HG02588 (cell line): Measurements from ENCODE around the gene CCL4.

ENCODE experiments used
- ATAC-seq: cut with Tn5 transposase; IDR thresholded peaks from one replicate; pipeline ENCODE4 v1.9.1; 2021; ENCODE audit warnings: mild to moderate bottlenecking, moderate library complexity; ENCODE audit not compliant: unreplicated experiment

Gene CCL4

DNA sequence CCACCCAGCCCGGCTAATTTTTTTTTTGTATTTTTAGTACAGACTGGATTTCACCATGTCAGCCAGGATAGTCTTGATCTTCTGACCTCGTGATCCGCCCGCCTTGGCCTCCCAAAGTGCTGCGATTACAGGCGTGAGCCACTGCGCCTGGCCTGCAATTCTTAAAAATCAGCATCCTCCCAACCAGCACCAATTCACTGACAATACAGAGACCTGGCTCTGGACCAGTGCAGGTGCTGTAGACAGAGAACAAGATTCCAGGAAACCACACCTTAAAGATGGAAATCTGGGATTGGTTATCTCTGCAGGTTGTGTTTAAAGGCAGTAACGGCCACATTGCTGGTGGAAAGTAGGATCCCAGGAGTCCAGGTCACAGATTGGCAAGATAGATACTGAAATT is 39.2 kb downstream of the CCL4 start:
- no peak for ATAC-seq

DNA sequence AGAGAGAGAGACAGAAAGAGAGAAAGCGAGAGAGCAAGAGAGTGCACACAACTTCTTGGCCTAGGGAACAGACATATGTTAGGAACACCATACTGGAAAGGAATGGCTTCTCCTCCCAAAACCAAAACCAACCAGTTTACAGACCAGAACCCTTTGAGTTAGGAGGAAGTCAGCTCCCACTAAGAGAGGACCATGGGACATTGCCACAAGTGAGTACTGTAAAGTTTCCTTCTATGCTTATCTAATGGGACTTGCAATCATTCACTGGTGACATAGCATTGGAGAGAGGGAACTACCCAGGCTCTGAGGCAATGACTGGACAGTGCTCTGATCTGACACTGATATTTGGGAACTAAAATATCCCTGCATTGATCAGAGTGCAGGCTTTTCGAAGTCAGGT is 40.4 kb downstream of the CCL4 start:
- ATAC-seq: no peak

DNA sequence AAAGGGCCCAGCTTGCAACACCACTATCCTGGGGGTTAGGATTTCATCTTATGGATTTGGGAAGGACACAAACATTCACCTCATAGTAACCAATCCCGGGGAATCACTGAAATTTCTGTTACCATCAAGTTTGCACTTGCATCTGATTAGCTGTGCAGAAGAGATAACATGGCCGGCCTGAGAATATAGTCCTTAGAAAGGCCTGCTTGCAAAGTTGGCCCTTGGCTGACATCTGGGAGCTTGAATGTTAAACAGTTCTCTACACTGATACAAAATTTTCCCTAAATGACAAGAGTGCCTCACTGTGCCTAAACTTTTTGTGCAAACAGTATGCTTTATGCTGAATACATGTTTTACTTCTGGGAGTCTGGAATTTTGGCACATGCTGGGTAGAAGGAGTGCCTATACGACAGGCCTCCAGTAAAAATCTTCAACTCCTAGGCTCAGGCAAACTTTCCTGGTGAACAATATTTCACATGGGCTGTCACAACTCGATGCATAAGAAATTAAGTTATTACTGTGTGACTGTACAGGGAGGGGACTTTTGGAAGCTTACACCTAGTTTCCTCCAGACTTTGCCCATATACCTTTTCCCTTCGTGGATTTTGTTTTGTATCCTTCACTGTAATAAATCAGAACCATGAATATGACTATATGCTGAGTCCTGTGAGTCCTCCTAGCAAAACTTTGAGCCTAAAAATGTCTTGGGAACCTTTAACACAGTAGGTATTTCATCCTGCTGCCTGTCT is 41.5 kb downstream of the CCL4 start:
- no peak for ATAC-seq

DNA sequence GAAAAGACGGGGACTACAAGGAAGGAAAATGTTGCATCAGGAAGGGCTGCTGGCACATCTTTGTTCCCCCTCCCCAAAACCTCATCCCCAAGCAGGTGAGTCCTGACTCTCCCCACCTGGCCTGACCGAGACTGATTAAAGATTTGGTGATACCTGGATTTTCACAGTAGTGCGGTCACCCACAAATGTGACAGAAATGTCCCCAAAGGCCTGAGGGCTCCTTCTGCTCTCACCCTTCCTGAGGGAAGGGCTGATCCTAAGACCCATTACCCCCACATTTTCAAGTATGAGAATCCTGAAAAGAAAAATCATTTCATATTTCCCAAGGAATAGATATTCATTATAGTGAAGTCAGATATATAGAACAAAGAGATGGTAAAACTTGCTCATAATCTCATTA is 44.0 kb downstream of the CCL4 start:
- ATAC-seq: no peak

DNA sequence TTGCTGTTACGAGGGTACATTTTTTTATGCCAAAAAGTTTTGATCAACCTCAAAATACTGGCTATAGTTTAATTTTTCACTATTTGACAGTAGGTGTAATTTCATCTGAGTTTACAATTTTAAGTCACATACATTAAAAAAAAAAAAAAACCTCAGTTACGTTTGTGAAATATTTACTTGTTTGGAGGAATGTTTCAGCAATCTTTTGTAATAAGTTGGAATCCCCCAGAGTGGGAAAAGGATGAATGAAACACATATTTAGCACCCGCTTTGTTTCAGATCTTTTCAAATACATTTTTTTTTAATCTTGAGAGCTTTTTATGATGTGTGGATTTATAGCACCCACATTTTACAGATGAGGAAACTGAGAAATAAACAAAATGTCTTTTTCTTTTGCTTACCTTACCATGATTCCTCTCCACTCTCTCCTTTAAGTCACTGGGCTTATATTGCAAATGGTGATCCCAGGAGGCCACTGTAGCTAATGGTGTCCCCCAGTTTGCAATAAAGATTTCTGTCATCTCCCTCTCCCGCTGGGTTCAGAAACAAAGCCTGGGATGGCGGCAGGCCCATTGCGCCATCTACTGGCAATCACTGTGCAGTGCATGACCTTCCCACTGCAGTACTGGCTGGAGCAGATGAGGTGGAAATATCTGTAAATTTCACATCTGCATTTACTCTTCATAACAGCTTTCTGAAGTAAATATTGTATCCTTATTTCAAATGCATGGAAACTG is 45.1 kb downstream of the CCL4 start:
- ATAC-seq: no peak

DNA sequence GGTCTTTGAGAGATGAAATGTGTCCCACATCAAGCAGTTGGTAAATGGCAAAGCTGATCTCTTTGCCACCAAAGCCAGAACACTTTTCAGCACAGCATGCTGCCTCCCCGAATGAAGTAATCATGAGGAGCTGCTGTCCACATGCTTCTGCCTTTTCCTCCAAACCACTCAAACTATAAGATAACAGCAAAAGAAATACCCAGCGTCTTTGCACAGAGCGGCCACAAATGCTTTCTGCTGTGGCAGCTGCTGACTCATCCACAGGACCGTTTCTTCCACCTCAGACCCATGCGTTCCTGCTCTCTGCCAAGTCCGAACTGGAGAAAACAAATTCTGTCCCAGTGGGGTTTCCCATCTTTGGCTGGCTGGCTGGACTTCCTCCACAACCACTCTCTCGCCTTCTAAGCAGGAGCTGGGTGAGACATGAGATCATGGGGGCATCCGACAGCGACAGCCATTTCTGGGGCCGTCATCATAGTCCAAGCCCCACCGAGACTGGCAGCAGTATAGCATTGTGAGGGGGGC is 45.7 kb downstream of the CCL4 start:
- no peak for ATAC-seq

DNA sequence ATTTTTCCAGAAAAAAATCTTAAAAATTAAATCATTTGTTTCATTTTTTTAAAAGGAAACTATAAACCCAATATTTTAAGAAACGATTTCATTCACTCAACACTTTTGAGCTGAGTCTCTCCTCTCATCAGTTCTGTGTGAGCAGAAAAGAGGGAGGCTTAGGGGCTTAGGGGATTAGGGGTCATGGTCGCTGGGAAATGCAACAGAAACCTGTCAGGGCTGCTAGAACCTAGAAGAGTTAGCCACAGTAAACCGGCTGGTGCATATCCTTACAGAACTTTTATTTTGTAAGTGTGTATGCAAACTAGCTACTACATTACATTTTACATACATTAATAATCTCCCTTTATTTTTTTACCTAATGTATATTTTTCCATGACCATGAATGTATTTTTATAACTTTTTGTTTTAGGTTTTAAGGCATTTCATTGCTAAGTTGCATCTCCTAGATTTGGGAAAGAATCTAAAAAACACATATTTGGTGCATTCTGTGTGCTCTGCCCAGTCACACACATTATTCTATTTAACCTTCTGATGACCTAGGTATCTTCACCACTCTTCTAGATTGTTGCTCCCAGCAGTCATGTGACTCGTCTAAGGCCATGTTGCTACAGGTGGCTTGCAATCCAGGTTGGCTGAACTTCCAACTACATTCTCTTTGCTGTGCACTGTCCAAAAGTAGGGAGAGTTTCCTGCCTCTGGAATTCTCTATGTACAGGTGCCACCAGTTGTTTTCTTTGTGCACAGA is 48.4 kb downstream of the CCL4 start:
- ATAC-seq: no peak

DNA sequence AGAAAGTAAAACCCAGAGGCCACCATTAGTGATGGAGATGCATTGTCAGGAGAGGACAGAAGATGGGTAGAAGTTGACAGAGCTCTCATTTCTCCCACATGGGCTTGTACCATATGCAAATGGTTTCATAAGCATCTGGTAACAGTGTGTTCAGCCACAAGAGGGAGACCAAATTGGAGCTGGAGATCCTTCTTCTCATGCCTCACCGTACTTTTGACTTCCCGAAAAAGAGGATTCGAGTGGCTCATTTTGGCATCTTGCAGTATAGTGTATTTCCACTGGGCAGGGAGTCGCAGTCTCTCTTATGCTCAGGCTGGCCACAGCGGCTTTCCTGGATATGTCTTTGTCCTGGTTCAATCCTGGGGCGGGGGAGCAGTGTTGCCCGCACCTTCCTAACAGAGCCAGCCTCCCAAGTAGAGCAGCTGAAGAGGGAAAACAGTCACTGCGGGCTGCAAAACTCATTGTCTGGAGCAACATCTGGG is 49.1 kb downstream of the CCL4 start:
- ATAC-seq: no peak

DNA sequence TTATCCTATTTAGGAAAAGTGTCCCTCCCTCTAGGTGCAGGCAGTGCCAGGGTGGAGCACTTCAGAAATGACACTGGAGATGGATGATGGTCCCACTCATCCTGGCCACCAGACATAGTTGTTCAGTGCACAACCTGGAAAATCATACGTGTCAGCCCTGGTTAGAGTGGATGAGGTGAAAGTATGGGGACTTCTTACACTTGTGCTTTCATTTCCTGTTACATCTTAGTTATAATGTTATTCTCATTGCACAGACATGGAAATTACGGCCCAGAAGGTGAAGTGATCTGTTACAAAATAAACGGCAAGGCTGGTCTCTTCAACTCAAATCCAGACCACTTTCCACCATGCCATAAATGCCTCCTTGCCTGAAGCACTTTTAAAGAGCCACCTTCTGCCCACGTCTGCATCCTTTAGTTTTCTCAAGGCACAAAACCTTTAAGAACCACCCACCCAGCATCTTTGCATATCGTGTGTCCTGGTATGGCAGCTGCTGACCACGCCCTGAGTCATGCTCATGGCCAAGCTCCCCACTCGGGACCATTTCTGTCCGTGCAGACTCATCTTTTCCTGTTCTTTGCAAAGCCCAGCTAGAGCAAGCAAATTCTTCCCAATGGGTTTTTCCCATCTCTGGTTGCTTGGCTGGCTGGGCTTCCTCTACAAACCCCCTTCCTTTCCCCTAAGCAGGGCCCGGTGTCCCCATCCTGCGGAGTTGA is 50.4 kb downstream of the CCL4 start:
- no peak for ATAC-seq
